Gastrocnemius medialis (tissue), 4 donors: ENCODE measurements around the gene SUGP2.

ENCODE experiments used
- CTCF ChIP-seq, 5 experiments: fragments of 450-650 bp in 3 of 5; fragments of 200-600 bp in 2 of 5; sonication (generic) in 2 of 5; IDR thresholded peaks in 4 of 5; conservative IDR thresholded peaks in 1 of 5; 1 replicate in 4 of 5; 2 replicates in 1 of 5; pipeline ENCODE4 v1.5.1; 2016 to 2019; ENCODE audit warnings: antibody characterized with exemption in 5 of 5, mild to moderate bottlenecking in 3 of 5, moderate library complexity in 3 of 5
- POLR2A ChIP-seq, 2 donors: fragments of 450-650 bp; IDR thresholded peaks; one replicate each; pipeline ENCODE4 v1.6.1; 2017; ENCODE audit warnings: antibody characterized with exemption in 2 of 2, mild to moderate bottlenecking in 2 of 2, moderate library complexity in 2 of 2

DNA sequence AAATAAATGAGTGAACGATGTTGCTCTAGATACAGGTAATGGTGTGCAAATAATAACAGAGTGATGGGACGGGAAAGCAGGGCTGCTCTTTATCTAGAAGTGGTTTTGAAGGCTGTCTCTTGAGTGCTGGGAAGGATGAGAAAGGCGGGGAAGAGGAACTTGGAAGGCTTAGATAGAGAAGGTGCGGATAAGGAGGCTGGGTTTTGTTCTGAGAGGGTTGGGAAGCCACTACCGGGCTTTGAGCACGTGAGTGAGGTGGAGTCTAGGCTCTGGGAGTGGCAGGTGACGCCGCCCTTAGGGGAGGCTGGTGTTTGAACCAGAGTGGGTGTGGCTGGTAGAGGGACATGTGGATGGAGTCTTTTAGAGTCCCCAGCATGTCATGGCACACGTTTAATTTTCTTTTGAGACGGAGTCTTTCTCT lies 897 bp upstream of the SUGP2 start:
- TF ChIP-seq CTCF (IDR thresholded peaks at IDR 0.05 in 4 of 5, conservative IDR thresholded peaks at IDR 0.05 in 1 of 5) (no peak), POLR2A (IDR thresholded peaks at IDR 0.05) (no peak)
